ENCODE measurements around the gene PRKAG2. TPM values are rescaled to one million over a fixed set of nuclear protein-coding genes. Genes with fewer than 3 reads are reported as not detected.

PRKAG2 gene
- total RNA-seq, 1 experiment from 2014 or later, result 18.9 TPM

- DNase-seq (ENCODE audit: low read depth), result no peak
These were observed 160.6 kb downstream of the PRKAG2 start for GRCh38 chr7:151716323-151716722.

GRCh38 chr7:151715666-151716315, 161.1 kb downstream of the PRKAG2 start:
- DNase-seq (ENCODE audit: low read depth), result no peak

DNA sequence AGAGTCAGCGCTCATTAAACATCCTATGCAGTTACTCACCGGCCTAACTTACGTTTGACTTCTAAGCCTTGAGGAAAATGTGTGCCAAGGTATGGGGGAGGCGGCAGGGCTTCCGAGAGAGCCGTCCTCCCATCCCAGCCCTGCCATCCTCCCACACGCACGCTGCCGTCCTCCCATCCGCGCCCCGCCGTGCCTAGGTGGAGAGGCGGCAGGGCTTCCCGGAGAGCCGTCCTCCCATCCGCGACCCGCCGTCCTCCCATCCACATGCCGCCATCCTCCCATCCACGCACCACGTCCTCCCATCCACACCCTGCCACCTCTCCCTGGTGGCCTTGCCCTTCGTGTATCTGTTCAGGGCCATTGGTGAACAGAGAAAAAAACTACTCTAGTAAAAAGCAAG, 162.7 kb downstream of the PRKAG2 start:
- DNase-seq (ENCODE audit: low read depth), result no peak

GRCh38 chr7:151712810-151713125, 164.1 kb downstream of the PRKAG2 start:
- no peak for DNase-seq (ENCODE audit: low read depth)

DNA sequence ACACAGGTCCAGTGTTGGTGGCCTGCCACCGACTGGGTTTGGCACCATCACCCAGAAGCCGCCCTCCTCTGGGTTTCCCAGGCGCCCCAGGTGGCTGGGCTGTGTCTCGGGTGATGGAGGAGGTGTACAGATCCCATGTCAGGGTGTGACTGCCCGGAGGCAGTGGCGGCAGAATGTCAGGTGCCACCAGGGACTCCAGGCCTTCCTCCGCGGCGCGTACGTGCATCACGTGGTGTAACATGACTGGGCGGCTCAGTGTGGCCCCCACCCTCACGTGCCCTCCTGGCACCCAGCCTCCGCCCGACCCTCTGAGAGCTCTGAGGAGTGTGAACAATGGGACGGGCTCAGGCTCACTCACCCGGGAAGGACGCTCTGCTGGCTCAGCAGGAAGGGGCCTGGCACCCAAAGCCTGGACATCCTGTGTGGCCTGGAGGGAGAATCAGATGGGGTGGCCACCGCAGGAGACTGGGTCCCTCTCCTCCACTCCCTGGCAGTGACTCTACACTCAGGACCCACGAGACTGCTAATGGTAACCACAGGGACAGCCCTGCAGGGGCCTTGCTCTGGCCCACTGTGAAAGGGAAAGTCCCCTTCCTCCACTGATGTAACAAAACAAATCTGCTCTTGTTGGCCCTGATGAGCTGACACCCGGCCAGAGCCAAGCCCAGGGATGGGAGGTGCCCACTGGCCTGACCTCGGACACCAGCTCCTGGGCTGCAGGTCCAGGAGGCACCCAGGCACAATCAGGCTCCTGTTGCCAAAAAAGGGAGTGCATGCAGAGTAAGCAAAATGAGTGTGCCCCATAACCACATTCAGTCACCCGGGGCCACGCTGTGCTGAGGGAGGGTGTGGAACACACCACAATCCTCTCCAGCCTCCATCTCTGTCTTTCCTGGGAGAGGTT, 164.8 kb downstream of the PRKAG2 start:
- DNase-seq (ENCODE audit: low read depth), result no peak

DNA sequence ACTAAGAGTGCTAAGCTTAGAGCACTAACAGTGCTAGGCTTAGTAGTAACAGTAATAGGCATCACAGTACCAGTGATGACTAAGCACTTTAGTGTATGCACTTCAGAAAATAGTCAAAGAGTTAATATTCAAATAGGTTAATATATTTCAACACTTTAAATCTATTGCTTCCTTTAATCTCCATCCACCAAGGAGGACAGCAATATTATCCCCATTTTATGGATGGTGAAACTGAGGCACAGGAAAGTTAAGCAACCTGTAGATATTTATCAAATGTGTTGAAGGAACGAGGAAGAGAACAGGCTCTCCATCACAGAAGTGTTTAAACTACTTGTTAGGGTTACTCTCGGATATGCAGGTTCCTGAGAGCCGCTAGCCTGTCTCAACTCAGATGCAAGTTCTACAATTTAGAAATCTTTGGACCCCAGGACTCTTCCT, 165.5 kb downstream of the PRKAG2 start:
- DNase-seq (ENCODE audit: low read depth), result no peak

- no peak for DNase-seq (ENCODE audit: low read depth)
These were observed 166.1 kb downstream of the PRKAG2 start for GRCh38 chr7:151710646-151711434.

GRCh38 chr7:151710121-151710640, 166.7 kb downstream of the PRKAG2 start:
- no peak for DNase-seq (ENCODE audit: low read depth)

DNA sequence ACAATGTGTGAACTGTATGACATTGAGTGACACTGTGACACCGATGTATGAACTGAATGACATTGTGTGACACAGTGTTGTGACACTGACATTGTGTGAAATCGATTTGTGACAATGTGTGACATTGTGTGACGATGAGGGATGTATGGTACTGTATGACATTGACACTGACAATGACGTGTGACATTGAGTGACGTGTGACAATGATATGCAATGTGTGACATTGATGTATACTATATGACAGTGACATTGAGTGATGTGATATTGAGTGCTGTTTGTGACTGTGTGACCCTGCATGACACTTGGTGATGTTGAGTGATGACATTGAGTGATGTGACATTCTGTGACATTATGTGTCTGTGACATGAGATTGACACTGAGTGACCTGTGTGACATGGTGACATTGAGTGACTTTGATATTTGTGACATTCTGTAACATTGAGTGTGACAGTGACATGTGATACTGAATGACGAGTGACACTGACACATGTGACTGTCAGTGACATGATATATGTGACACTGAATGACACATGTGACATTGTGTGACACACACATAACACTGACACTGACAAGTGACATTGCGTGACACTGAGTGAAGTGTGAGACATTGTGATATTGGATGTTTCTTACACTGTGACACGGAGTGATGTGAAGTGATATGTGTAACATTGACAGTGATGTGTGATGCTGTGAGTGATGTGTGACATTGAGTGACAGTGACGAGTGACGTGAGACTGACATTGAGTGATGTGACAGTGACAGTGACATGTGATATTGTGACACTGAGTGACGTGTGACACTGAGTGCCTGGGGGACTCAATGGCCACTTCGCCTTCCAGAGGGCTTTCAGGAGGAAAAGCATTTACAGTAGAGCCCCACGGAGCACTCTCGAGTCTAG, 167.5 kb downstream of the PRKAG2 start:
- DNase-seq (ENCODE audit: low read depth), result no peak

- DNase-seq (ENCODE audit: low read depth), result no peak
These were observed 168.3 kb downstream of the PRKAG2 start for GRCh38 chr7:151708610-151709009.

GRCh38 chr7:151707757-151708156, 169.2 kb downstream of the PRKAG2 start:
- no peak for DNase-seq (ENCODE audit: low read depth)

GRCh38 chr7:151707105-151707469, 169.8 kb downstream of the PRKAG2 start:
- no peak for DNase-seq (ENCODE audit: low read depth)

DNA sequence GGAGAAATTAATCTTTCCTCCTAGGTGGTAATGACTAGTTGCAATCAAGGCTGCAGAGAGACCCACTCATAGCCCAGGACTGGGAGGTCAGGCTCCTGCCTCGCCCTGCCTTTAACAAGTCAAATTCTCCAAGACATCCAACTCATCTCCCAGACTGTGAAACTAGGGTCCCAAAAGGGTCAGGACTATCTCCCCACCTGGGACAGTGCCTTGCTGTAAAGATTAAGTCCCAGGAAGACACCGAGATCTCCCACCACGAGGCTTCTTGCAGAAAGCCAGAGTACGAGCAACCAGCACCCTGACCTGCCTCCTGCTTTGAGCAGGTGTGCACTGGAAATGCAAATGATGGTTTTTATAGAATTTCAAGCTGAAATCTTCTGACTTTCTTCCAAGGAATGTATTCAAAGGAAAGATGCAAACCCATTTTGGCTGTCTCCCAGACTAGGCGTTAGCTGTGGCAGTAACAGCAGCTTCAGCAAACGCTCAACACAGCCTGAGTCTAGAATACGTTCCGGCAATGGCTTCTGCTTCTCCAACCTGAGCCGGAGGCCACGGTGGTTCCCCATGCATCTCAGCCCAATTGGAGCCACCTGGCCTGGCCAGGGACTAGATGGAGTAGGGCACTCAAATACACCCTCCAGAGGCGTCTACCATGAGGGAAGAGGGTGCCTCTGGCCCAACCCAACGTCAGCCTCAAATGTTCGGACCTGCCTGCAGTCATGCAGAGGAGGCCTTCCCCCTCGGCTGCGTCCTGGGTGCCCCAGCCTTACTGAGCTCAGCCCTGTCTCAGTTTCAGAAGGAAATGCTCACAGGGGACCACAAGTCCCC, 170.4 kb downstream of the PRKAG2 start:
- DNase-seq (ENCODE audit: low read depth), result no peak

- DNase-seq (ENCODE audit: low read depth), result peak; percentile 32
These were observed 171.2 kb downstream of the PRKAG2 start for GRCh38 chr7:151705636-151706276.

- no peak for DNase-seq (ENCODE audit: low read depth)
These were observed 171.8 kb downstream of the PRKAG2 start for GRCh38 chr7:151704960-151705635.

DNA sequence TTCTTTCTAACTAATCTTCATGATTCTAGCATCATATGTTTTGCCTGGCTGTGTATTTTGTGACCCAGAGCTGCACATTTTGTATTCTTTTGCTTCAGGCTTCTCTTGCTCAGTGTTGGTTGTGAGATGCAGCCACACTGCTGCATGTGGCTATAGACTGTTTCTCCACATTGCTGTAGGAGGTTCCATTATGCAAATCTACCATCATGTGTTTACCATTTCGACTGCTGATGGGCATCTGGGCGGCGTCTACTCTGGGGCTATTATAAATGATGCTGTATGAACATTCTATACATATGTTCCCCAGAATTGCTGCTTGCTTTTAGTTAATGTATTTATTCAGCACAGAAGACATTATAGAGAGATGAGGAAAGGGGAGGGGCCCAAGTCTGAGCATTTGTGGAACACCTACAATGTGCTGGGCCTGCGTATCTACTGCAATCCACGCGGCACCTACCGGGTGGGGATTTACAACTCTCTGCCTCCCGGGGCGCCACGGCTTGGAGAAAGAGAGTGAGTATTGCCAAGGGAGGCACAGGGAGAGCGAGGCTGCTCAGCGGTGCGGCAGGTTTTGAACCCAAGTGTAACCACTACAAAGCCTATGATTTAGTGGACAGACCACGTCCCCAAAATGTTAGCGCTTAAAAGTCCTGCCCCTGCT, 172.5 kb downstream of the PRKAG2 start:
- DNase-seq (ENCODE audit: low read depth), result no peak

- DNase-seq (ENCODE audit: low read depth), result no peak
These were observed 174.0 kb downstream of the PRKAG2 start for GRCh38 chr7:151702961-151703360.

- DNase-seq (ENCODE audit: low read depth), result peak; percentile 64
These were observed 176.2 kb downstream of the PRKAG2 start for GRCh38 chr7:151700586-151701165.

All from HT1080 (cell line).